Measurements from ENCODE around the gene IKZF2.
"Not testable (repeated sequence)": the region's sequence is repeated elsewhere in the genome, so short reads cannot be mapped to it uniquely, and the experiment has no call there.

IKZF2 gene

DNA sequence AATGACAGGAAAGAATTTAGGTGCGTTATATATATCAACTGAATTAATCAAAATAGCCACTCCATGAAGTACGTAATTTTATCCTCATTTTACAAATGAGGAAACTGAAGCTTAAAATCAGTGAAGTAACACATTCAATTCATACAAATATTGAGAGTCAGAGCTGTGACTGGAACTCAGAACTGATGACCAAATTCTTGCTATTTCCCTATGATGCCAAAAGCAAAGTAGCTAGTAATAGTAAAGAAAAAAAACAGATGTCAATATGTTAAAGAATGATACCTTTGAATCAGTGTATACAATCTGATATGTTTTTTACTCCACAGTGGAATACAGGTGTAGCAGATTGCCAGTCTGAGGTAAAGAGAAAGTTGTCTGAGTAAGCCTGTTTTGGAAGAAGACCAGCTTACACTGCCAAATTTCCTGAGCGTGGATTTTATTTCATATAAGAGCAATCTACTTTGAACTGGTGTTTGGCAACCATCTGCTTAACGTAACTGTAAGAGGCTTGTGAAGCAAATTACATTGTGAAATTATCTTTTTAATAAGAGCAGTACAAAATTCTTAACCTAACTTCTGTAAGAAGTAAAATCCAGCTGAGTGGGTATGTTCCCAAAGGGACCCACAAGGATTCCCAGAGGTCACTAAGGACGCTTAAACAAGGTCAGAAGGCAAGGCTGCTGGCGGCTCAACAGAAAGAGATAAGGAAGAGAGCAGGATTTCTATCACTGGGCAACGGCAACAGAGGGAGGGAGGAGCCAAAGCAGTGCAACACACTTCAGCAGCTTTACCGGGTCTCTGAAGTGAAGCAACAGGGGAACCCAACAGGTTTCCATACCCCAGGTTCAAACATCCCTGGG is 85.6 kb downstream of the IKZF2 start:
- DNase-seq: peak; percentile 25
- in situ Hi-C loops (cut with MboI; ENCODE audit: low pct_unique_long_range_greater_than_20kb, low sequenced_read_pairs): no loop called here

DNA sequence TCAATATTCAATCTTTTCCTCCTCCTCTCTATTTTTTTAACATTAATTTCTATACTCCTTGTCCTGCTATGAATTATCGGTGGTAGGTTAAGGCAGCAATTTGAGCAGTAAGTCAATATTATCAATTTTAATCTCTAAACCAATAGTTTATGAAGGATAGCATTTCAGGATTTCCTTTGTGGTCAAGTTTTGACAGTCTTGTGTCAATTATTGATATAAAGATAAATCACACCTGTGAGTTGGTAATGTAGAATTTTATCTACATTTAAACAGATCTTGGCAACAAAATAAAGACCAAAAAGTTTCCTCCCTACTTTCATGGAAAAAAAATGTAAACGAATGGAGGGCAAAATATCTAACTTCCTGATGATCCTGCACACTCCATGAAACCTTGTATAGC is 87.3 kb downstream of the IKZF2 start:
- no peak for DNase-seq
- in situ Hi-C loops (cut with MboI; ENCODE audit: low pct_unique_long_range_greater_than_20kb, low sequenced_read_pairs): no loop called here

DNA sequence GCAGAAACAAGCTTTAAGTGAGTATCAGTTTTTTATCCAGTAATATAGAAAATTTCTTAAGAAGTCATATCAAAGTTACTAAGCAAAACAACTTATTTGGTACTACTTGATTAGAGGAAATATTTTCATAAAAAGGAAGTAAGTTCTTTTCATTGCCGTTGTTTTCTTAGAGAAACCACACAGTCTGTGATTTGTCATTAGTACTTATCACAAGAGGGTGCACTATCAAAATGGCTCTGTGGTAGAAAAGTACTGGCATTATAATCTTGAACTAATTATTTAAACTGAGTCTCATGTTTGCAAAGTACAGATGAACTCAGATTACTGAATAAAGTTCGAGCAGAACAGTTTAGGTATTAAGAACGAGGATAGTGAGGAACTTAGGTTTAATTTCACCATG is 93.4 kb downstream of the IKZF2 start:
- no peak for DNase-seq
- in situ Hi-C loops (cut with MboI; ENCODE audit: low pct_unique_long_range_greater_than_20kb, low sequenced_read_pairs): no loop called here

DNA sequence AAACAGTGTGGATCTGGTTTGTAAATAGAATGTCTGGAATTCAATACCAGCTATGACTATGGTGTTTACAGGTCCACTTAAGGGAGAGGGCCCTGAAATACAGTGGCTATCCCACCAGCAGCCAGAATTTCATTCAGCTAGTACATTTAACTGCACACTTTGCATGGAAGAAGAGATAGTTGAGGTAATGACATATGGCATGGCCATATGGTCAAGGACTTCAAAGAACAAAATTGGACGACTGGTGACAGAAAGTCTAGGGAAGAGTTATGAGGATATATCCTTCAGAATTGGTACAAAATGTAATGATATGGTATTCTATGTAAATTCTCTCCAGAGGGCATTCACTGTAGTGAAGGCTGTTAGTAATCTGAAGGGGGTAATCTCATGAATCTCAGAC is 105.0 kb downstream of the IKZF2 start:
- in situ Hi-C loops (cut with MboI; ENCODE audit: low pct_unique_long_range_greater_than_20kb, low sequenced_read_pairs): no loop called here
- DNase-seq: no peak

DNA sequence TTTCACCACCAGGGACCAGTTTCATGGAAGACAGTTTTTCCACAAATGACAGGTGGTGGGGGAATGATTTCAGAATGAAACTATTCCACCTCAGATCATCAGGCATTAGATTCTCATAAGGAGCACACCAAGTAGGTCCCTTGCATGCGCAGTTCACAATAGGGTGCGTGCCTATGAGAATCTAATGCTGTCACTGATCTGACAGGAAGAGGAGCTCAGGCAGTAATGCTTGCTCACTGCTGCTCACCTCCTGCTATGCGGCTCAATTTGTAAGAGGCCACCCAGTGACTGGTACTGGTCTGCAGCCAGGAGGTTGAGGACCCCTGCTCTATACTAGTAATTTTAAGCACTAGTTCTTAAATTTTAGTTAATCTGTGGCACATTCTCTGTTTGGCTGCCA is 107.8 kb downstream of the IKZF2 start:
- in situ Hi-C loops (cut with MboI; ENCODE audit: low pct_unique_long_range_greater_than_20kb, low sequenced_read_pairs): no loop called here
- DNase-seq: no peak

DNA sequence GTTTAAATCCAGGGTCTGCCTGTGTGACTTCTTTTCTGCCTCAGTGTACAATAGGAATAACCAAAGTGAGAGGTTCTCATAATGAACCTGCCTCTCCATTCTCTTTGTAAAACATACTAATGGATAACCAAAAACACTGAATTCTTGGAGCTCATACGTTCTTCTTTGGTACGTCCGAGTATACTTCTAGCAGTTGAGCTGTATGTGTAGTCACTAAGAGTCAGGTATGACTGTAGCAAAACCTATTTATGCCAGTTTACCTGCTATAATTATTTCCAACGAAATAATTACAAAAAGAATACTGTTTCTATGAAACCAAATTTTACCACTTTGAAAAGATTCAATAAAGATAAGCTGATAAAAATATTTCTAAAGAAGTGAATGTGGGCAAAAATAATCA is 109.2 kb downstream of the IKZF2 start:
- in situ Hi-C loops (cut with MboI; ENCODE audit: low pct_unique_long_range_greater_than_20kb, low sequenced_read_pairs): no loop called here
- DNase-seq: no peak

DNA sequence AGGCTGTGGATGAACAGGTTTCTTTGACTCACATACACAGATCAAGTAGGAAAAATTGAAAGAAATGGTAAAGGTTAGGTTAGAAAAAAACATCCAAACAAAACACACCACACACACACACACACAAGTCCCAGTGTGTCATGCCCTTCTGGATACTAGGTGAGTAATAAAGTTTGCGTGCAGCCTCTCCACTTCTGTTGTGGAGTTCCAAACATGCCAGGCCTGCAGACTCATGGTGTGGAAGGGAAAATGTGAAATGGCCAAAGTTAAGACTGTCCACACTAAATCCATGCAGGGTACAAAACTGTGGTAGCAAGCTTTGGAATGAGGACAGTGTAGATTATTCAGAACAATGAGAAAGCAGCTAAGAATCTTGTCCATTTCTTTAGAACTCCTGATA is 114.6 kb downstream of the IKZF2 start:
- in situ Hi-C loops (cut with MboI; ENCODE audit: low pct_unique_long_range_greater_than_20kb, low sequenced_read_pairs): no loop called here
- no peak for DNase-seq

DNA sequence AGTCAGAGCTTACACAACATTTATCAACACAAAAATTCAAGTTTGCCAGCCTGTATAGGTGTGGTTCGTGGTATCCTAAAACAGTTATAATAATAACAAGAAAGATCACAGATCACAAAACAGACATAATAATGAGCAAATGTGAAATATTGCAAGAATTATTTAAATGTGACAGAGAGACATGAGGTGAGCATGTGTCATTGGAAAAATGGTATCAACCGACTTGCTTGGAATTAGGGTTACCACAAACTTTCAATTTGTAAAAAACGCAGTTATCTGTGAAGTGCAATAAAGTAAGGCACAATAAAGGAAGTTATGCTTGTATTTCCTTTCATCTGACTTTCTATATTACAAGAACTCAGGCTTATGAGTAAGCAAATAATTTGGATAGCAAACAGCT is 116.8 kb downstream of the IKZF2 start:
- in situ Hi-C loops (cut with MboI; ENCODE audit: low pct_unique_long_range_greater_than_20kb, low sequenced_read_pairs): no loop called here
- DNase-seq: no peak

DNA sequence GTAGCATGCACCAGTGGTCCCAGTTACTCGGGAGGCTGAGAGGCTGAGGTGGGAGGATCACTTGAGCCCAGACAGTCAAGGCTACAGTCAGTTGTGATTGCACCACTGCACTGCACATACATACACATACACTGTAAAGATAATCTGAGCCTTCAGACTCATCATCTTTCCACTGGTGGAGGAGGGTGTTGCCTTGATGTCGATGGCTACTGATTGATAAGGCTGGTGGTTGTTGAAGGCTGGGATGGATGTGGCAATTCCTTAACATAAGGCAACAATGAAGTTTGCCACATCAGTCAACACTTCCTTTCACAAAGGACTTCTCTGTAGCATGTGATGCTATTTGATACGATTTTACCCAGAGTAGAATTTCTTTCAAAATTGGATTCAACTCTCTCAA is 118.8 kb downstream of the IKZF2 start:
- in situ Hi-C loops (cut with MboI; ENCODE audit: low pct_unique_long_range_greater_than_20kb, low sequenced_read_pairs): no loop called here
- DNase-seq: no peak

DNA sequence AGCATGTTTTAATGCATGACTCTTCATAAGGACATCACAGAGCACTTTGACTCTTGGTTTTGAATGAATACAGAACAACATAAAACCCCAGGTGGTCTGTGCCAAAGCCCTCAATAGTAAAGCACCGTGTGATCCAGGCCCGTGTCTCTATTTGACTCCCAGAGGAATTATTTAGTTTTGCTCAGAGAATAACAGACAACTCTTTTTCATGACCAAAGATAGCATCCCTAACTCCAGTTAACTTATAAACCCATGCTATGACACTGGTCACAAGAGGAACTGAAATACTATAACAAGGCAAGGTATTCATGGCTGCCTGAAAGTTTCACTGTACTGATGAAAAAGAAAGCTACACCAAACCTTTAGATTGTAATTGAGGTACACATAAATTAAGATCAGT is 128.4 kb downstream of the IKZF2 start:
- DNase-seq: no peak
- in situ Hi-C loops (cut with MboI; ENCODE audit: low pct_unique_long_range_greater_than_20kb, low sequenced_read_pairs): no loop called here

DNA sequence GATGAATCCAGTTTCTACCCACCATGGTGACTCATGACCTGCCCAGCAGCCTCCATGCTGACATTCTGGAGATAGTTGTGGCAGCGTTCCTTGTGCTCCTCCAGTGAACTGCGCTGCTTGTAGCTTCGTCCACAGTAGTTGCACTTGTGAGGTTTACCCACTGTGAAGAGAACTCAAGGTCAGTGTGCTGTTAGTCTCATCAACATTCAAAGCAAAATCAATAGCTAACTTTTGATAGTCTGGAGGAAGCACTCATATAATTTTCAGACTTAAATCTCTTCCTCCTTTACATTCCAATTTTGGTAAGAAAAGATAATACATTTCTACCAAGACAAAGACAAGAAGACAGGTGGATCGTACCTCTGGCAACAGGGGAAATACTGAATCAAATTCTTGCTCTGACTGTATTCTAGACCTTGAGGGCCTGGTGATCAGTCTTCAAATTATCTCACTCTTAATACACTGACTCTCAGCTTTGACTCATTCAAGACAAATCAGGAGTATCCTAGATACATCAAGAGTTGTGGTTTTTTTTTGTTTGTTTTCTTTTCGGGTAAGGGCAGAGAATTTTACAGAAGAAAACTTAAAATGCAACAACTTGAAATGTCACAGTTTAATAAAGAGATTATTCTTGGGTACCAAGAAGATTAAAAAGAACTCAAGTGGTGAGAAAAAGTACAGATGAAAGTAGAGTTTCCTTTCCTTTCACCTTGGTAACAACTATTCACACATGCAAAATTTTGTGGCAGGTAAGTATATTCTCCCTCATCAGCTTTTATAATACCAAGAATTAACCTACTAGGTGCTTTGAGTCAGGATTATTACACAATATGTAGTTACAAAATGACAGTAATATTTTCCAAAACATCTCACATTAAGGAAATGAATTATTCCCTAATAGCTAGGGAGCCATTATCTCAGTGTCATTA is 129.2 kb downstream of the IKZF2 start:
- DNase-seq: no peak
- in situ Hi-C loops (cut with MboI; ENCODE audit: low pct_unique_long_range_greater_than_20kb, low sequenced_read_pairs): no loop called here

DNA sequence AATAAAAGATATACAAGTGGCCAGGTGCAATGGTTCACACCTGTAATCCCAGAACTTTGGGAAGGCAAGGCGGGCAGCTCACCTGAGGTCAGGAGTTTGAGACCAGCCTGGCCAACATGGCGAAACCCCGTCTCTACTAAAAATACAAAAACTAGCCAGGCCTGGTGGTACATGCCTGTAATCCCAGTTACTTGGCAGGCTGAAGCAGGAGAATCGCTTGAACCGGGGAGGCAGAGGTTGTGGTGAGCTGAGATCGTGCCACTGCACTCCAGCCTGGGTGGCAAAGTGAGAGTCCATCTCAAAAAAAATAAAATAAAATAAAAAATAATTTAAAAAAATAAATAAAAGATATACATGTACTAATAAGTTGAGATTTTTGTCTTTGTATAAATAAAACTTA is 130.5 kb downstream of the IKZF2 start:
- DNase-seq; in situ Hi-C loops (cut with MboI; ENCODE audit: low pct_unique_long_range_greater_than_20kb, low sequenced_read_pairs): not testable (repeated sequence)

DNA sequence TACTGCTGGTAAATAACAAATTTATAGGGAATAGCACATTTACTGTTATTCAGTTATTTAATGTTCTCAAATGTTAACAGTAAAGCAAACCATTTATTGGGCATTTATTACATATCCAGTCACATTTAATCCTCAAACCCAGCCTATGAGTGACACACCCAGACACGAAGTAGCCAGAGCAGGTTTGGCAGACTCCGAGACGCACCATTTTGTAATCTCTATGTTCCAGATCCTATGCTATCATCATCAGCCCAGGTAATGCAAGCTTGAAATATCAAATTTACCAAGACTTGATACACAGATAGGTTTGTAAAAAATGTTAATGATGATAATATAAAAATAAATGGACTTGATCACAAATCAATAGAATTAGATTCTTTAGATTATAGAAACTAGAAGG is 131.1 kb downstream of the IKZF2 start:
- in situ Hi-C loops (cut with MboI; ENCODE audit: low pct_unique_long_range_greater_than_20kb, low sequenced_read_pairs): no loop called here
- no peak for DNase-seq

DNA sequence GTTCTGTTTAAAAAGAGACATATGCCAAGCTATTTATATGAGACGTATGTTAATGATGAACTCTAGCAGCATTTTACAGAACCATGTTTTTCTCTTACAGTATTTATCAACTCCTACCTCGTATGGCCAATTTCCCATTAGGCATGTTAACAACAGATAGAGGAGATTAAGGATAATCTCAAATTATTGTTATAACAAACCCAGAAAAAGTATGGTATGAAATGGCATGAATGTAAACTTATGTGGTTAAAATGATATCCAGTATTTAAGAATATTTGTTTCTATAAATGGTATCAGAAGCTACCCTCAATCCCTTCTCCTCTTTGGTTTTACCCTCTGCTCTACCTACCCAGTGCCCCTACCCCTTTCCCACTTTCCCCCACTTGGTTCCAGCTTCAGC is 132.0 kb downstream of the IKZF2 start:
- no peak for DNase-seq
- in situ Hi-C loops (cut with MboI; ENCODE audit: low pct_unique_long_range_greater_than_20kb, low sequenced_read_pairs): no loop called here

DNA sequence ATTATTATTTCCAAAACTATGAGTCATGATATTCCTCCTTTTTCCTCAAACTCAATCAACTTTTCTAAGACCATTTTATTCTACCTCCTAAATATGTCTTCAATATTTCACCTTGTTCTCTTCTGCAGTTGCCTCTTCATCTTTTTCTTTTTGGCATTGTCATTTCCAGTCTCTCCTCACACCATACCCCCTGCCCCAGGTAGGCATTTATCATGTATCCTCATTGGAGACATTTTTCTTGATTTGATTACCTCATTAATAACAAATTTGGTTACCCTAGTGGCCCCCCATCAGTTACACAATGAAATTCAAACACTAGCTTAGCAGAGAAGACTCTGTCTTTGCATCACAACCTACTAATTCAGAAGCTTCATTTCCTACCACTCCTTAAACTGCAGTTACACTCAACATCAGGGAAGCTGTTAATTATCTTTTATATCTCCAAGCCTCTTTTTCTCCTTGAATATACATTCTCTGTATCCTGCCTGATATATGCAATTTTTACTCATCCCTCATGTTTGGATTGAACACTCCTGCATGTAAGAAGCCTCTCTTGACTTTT is 133.0 kb downstream of the IKZF2 start:
- in situ Hi-C loops (cut with MboI; ENCODE audit: low pct_unique_long_range_greater_than_20kb, low sequenced_read_pairs): no loop called here
- DNase-seq: no peak

DNA sequence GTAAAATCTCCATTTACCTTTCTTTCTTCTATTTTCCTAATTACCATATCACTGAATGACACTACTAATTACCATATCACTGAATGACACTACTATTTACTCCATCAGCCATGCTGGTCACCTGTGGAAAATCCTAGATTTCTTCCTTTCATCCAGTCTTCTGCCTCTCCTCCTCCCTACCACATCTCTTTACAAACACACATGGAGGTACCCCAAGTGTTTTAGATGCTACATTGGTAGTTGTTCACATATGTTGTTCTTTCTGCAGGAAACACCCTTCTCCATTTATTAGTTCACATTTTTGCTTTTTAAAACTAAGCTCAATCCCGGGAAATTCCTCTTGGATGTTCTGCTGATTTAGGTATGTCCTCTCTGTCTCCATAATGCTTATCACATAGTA is 134.0 kb downstream of the IKZF2 start:
- in situ Hi-C loops (cut with MboI; ENCODE audit: low pct_unique_long_range_greater_than_20kb, low sequenced_read_pairs): no loop called here
- DNase-seq: no peak

DNA sequence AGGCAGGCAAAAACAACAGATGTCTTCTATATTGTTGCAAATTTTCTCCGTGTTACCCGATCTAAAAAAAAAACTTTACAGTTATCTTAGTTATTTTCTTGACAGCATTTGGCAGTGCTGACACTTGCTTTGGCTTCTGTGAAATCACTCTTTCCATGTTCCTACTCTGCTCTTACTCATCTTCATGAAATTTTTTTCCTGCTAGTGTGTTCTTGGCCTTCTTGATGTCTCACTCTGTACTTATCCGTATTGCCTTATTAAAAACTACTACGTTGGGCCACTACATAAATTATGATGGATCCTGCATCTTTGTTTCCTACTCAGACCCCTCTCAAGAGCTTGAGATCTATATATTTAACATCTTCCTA is 134.4 kb downstream of the IKZF2 start:
- DNase-seq: no peak
- in situ Hi-C loops (cut with MboI; ENCODE audit: low pct_unique_long_range_greater_than_20kb, low sequenced_read_pairs): no loop called here

DNA sequence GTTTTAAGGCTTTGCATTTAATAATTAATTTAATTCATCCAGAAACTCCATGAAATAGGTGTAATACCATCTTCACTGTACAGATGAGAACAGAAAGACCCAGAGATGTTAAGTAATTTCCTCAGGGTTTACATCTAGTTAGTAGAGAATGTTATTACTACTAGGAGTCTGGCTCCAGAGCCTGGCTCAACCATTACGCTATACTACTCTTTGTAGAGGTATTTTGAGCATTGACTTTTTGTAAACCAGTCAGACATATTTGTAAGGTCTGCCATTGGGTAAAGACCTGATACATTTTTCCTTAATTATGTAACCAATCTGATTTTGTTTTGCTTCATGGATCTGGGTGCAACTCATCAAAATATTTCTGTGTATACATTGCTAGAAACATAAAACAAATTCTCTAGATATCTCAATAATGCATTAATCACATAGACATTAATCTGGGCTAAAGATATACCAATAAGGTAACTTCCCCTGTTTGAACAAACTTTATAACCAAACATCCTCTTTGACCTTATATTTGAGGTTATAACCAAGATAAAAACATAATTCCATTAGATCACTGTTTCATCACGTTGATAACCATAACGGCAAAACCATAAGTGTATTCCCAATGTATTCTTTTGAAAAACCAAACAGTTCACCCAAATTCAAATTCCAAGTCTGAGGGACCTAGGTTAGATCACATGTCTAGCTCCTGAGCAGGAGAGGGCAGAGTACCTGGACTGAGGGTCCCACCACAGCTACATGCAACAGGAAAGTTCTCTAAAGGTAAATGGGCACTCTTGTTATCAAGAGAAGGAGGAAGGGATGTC is 135.0 kb downstream of the IKZF2 start:
- in situ Hi-C loops (cut with MboI; ENCODE audit: low pct_unique_long_range_greater_than_20kb, low sequenced_read_pairs): no loop called here

DNA sequence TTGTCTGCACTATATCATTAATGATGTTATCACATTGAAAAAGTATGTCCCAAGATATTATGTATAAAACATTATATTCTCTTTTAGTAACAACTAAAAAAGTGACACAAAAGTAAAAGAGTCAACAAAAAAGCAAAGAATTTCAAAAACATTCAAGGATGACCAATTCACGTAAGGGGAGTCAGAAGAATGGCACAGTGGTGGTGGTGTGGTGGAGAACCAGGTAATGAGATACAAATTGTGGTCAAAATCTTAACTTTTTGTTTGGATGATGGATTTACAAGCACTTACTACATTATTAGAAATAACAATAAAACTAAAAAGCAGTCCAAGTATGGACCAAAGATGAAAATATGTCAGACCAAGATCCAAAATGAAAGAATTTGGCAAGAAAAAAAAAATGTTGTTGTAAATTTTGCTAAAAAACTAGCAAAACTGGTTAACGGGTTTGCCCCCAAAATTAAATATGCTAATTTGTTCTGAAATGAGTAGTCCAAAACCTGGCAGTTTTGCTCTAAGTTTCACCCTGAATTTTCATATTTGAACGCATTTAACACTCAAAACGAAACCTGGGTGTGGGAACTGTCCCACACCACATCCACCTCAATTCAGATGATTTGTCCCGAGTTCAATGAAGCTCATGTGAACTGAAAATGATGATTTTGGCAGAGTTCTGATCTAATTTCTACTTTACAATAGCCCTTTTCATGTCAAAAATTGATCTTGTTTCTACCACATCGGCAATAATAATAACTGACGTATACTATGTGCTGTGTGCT is 135.8 kb downstream of the IKZF2 start:
- in situ Hi-C loops (cut with MboI; ENCODE audit: low pct_unique_long_range_greater_than_20kb, low sequenced_read_pairs): no loop called here
- no peak for DNase-seq

More for the DNA sequence above, 135.0 kb downstream of the IKZF2 start:
- DNase-seq: no peak

All from KBM-7 (cell line).